HT-29 (cell line): ENCODE results near the gene AGPS. TPM values are rescaled to one million over a fixed set of nuclear protein-coding genes. Genes with fewer than 3 reads are reported as not detected.
"Not testable (repeated sequence)": the region's sequence is repeated elsewhere in the genome, so short reads cannot be mapped to it uniquely, and the experiment has no call there.

Experiments used
- DNase-seq: peaks from one replicate; pipeline ENCODE4 v3.0.0-alpha.2; 2015; ENCODE audit warnings: low spot score
- total RNA-seq: library from RNA; depleted of rRNA; stranded (reverse); fragments of >200 nt; shearing (Covaris generic); gene quantifications from 2 replicates; pipeline ENCODE4 v1.2.3, GENCODE V29; 2014; rRNA removed

The AGPS gene
- total RNA-seq: 121 and 131 TPM in 2 replicates

GRCh38 chr2:177392373-177393202 is at the start of gene AGPS:
AGPS (plus strand) TSS chr2:177392773; CDS start chr2:177392790, 17 bp downstream.
- DNase-seq: peak; percentile 87

GRCh38 chr2:177343773-177344172 is 48.8 kb upstream of the AGPS start:
- no peak for DNase-seq

- no peak for DNase-seq
Observed at GRCh38 chr2:177344316-177344715, 48.3 kb upstream of the AGPS start.

- DNase-seq: no peak
Observed at GRCh38 chr2:177346192-177346591, 46.4 kb upstream of the AGPS start.

DNA sequence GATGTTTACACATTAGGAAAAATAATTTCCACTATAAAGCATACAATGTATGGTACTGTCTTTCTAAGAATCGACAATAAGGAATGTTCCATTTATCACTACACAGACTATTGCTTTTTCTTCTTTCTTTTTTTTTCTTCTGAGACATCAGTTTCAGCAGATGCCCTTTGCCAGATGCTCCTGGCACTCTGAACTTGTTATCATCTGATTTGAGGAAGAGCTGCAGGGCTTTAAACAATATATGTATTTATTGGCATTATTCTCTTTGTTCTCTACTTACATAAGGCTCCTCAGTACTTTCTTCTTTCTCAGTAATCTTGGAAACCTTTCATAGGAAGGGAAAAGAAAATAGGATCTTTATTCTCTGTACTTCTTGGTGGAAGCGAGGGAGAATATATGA is 45.0 kb upstream of the AGPS start:
- DNase-seq: no peak

DNA sequence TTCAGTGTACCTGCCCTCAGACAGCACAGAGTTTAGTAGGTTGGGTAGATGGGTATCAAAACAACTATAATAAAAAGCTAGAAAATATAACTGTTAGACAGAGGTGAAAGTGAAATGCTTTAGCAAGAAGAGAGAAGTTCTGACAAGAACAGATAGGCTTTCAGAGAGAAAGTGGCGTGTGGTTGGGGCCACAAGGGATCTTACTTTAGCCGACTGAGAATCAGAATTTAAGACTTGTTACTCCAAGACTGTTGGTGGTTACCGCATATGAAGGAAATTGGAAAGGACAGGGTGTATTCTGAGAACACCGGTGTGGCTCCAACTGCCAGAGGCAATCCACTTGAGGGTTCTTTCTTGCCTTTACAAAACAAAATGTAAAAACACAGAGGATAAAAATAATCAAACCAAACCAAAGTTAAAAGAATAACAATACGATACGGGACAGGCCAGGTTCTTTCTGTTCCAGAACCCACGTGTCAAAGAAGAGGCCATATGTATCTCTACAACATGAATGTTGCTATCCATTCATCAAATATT is 44.4 kb upstream of the AGPS start:
- no peak for DNase-seq

DNA sequence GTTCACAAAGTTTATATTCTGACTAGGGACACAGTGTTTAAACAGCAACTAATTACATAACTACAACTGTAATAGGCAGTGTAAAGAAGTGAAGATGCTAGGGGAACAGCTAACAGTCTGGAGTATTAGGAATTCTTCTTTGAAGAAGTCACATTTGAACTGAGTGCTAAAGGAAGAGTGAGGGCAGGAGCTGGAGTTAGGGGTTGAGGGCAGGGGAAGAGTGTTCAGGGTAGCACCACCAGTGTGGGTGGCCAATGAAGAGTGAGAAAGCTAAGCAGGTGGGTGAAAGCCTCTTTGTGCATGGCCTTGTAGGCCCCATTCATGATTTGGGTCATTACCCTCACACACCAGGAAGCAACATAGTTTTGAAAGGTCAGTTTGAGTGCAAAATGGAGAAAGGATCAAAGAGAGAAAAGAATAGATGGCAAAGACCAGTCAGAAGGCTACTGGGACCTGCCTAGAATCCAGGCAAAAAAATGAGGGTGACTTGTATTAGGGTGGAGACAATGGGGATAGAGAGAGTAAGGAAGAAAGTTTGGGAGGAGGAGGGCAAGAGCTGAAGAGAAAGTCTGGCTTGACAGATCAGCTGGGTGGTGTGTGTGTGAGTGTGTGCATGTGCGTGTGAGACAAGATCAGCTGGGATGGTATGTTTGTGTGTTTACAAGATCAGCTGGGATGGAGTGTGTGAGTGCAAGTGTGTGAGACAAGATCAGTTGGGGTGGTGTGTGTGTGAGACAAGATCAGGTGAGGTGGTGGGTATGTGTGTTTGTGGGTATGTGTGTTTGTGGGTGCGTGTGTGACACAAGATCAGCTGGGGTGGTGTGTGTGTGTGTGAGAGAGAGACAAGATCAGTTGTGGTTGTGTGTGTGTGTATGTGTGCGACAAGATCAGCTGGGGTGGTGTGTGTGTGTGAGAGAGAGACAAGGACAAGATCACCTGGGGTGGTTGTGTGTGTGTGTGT is 43.6 kb upstream of the AGPS start:
- DNase-seq: no peak

GRCh38 chr2:177350624-177351023 is 41.9 kb upstream of the AGPS start:
- not testable (repeated sequence) for DNase-seq

DNA sequence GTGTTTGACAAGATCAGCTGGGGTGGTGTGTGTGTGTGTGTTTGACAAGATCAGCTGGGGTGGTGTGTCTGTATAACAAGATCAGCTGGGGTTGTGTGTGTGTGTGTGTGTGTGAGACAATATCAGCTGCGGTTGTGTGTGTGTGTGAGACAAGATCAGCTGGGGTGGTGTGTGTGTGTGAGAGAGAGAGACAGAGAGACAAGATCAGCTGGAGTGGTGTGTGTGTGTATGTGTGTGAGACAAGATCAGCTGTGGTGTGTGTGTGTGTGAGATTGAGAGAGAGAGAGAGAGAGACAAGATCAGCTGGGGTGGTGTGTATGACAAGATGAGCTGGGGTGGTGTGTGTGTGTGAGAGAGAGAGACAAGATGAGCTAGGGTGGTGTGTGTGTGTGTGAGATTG is 41.5 kb upstream of the AGPS start:
- not testable (repeated sequence) for DNase-seq

DNA sequence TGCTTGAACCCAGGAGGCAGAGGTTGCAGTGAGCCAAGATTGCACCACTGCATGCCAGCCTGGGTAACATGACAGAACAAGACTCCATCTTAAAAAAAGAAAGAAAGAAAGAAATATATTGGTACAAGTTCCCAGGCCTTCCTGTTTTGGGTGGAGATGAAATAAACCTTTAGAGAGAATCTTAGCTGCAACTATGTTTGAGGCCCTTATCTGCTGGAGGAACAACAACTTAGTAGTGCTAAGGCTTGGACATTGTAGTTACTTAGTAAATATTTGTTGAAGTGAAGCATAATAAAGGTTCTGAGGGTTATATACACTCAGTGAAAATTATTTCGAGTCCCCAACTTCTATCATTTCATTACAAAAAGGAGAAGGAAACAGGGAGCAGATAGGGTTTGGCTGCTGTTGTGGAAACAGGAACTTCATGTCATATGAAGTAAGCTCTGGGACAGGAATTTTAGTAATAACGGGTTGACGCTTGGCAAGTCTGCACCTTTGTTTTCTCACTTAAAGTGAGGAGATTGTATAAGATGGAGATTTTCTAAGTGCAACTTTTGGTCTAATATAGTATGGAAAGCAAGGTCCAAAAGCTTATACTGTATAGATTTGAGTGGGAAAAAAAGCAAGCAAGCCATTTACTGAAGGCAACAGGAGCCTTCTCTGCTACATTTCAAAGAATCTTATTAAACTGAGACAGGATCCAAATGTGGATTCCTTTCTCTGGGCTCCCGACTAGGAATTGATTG is 40.0 kb upstream of the AGPS start:
- no peak for DNase-seq

- no peak for DNase-seq
Observed at GRCh38 chr2:177353187-177353478, 39.4 kb upstream of the AGPS start.

DNA sequence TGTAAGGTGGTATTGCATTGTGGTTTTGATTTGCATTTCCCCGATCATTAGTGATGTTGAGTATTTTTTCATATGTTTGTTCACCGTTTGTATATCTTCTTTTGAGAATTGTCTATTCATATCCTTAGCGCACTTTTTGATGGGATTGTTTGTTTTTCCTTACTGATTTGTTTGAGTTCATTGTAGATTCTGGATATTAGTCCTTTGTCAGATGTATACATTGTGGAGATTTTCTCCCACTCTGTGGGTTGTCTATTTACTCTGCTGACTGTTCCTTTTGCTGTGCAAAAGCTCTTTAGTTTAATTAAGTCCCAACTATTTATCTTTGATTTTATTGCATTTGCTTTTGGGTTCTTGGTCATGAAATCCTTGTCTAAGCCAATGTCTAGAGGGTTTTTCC is 38.0 kb upstream of the AGPS start:
- DNase-seq: not testable (repeated sequence)

DNA sequence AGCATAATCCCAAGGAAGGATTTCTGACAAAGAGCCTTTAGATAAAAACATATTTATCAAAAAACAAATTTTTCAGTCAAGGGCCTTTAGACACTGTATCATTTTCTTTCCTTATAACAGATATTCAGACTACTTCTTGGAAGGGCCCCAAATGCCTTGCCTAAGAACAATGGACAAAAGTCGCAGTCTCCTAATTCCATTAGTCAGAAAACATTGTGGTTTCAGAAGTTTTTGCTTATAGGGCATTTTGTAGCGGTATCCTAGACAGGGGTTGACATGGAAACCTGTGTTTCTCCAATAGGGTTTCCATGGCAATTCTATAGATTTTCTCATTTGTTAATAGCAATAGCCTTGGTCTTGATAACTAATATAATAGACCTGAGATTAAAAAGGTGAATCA is 36.7 kb upstream of the AGPS start:
- no peak for DNase-seq

DNA sequence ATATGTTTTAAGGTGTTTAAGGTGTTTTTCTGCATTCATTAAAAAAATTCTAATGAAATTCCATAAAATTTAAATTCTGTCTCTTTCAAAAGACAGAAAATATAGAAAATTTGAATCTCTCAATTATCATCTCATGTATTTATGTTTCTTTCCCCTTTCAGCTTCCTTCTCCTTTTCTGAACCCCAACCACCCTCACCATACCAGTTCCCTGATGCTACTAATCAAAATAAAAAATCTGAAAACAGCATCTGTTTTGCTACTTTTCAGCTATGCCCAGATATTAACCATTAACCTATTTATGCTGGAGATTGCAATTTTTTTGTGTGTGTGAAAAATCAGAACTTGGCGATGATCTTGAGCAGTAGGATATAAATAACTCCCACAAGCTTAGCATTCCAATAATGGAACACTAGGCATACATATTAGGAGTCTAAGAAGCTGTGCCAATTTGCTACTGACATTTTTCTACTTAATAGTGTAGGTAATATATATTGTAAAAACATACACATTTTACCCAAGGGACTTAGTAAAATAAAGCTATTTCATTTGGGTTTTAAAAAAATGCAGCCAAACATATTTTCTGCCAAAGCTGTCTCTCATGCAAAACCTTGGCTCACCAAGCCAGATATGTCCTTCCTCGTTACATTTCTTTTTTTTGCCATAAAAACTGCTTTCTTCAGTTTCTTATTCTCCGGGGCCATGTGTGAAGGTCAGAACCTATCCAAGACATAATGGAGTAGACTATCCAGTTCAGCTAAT is 32.6 kb upstream of the AGPS start:
- DNase-seq: no peak

- DNase-seq: no peak
Observed at GRCh38 chr2:177362499-177362898, 30.1 kb upstream of the AGPS start.

DNA sequence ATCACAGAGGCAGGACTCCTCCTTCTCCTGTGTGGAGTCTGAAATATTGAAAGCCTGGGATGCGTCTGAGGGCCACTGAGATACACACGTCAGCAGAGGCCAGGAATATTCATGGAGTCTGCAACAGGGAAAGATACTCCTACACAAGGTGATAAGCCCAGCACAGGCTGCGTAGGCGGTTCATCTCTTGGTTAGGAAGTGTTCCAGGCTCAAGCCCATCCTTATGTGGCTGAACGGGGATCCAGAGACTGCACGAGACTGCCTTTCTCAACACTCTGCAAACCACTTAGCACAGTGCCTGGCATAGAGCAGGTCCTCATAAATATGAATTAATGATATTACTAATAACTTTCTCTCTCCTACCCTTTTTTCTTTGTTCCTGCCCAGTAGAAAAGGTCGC is 29.2 kb upstream of the AGPS start:
- no peak for DNase-seq

DNA sequence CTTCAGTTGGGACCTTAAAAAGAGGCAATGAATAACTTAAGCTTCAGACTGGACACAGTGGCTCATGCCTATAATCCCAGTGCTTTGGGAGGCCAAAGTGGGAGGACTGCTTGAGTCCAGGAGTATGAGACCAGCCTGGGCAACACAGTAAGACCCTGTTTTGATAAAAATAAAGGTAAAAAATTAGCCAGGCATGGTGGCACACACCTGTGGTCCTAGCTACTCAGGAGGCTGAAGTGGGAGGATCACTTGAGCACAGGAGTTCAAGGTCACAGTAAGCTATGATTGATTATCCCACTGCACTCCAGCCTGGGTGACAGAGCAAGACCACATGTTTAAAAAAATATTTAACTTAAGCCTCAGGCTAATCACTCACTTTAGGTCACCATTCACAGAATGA is 26.8 kb upstream of the AGPS start:
- DNase-seq: not testable (repeated sequence)

DNA sequence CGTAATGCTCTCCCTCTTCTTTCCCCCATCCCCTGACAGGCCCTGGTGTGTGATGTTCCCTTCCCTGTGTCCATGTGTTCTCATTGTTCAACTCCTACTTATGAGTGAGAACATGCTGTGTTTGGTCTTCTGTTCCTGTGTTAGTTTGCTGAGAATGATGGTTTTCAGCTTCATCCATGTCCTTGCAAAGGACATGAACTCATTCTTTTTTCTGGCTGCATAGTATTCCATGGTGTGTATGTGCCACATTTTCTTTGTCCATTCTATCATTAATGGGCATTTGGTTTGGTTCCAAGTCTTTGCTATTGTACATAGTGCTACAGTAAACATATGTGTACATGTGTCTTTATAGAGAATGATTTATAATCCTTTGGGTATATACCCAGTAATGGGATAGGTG is 24.6 kb upstream of the AGPS start:
- not testable (repeated sequence) for DNase-seq

GRCh38 chr2:177379354-177379753 is 13.2 kb upstream of the AGPS start:
- DNase-seq: no peak

GRCh38 chr2:177380181-177380580 is 12.4 kb upstream of the AGPS start:
- no peak for DNase-seq

DNA sequence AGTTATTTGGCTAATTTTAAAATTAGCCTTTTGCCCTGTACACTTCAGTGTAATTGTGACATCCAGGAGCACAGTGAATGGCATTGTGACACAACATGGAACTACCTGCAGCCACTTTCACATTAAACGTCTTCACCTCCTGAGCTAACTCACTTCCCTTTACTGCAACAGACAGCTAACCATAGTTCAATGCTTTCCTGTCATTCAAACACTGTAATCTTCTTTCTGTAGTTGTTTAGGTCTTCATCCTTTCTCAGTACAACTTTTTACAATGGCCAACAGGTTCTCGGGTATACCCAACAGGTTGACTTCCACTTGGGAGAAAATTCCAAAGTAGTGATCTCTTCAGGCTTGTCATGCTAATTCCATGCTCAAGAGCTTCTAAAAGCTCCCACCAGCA is 8.6 kb upstream of the AGPS start:
- DNase-seq: no peak
